GM13976 (cell line): ENCODE results near the gene RPL22L1.

ENCODE experiments used
- DNase-seq: peaks from one replicate; pipeline ENCODE4 v3.0.0; 2012; ENCODE audit warnings: low spot score
- in situ Hi-C: fragments of 300-500 bp; cut with MboI; formaldehyde crosslinking; loops from one replicate; pipeline ENCODE4 v1.12.0; 2022; ENCODE audit warnings: low sequenced_read_pairs, mixed read lengths, inconsistent platforms; ENCODE audit not compliant: unreplicated experiment
- TF ChIP-seq, protein P1 (sequence below): IDR thresholded peaks from 2 replicates; pipeline ENCODE4 v1.5.1; 2012; ENCODE audit warnings: borderline replicate concordance, mild to moderate bottlenecking; ENCODE audit not compliant: insufficient read depth; ENCODE audit errors: extremely low read depth, missing control alignments, control extremely low read depth

Gene RPL22L1

DNA sequence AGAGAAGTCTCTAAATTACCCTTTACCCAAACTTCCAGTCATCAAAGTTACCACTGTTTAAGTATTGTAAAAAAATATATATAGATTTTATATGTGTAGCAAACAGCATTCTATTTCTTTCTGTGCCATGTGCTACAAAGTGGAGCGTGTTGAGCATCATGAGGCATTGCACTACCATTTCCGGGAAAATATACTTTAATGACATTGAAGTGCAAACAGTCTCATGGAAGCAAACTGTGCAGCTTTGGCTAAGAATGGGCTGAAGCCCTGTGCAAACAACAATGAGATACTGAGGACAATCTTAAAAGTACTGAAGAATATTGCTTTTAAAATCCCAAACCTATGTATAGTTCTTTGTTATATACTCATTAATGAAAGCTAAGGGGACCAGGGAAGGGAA is 6.5 kb upstream of the RPL22L1 start:
- in situ Hi-C loops, result no loop called here
- no peak for DNase-seq
- TF ChIP-seq, protein P1, sequence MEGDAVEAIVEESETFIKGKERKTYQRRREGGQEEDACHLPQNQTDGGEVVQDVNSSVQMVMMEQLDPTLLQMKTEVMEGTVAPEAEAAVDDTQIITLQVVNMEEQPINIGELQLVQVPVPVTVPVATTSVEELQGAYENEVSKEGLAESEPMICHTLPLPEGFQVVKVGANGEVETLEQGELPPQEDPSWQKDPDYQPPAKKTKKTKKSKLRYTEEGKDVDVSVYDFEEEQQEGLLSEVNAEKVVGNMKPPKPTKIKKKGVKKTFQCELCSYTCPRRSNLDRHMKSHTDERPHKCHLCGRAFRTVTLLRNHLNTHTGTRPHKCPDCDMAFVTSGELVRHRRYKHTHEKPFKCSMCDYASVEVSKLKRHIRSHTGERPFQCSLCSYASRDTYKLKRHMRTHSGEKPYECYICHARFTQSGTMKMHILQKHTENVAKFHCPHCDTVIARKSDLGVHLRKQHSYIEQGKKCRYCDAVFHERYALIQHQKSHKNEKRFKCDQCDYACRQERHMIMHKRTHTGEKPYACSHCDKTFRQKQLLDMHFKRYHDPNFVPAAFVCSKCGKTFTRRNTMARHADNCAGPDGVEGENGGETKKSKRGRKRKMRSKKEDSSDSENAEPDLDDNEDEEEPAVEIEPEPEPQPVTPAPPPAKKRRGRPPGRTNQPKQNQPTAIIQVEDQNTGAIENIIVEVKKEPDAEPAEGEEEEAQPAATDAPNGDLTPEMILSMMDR, result no peak

DNA sequence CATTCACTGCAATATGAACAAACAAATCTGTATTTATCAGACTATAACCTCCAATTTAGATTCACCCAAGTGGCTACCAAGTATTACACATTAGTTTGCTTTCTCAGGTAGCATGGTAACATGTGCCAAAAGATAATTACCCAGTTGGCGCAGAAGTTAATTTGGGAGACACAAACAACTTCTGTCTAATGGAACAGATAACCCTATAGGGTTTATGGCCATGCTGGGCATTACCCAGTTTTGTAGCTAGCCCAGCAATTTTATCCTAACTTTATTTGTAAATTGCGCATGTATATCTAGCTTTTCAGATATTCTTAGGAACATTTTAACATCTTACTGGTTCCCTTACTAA is 780 bp downstream of the RPL22L1 start:
- TF ChIP-seq, protein P1, result no peak
- in situ Hi-C loops, result no loop called here
- DNase-seq, result no peak

DNA sequence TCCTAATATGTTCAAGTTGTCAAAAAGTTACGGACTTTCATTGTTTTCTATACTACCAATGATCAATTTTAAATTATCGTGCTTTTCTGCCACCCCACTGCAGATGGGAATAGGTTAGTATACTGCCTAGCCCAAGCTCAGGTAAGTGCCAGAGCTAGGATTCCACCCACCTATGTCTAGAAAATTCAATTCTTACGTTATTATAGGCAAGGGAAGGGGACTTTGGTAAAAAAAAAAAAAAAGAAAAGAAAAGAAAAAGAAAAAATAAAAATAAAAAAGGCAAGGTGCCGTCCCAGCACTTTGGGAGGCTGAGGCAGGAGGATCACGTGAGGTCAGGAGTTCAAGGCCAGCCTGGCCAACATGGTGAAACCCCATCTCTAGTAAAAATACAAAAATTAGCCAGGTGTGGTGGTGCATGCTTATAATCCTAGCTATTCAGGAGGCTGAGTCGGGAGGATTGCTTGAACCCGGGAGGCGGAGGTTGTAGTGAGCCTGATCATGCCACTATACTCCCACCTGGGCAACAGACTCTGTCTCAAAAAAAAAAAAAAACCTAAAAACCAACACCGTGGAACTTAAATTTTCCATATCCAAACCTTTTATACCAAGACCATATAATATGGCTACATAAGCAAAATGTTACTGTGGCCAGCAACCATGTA is 1.3 kb downstream of the RPL22L1 start:
- in situ Hi-C loops, result no loop called here
- TF ChIP-seq, protein P1, result no peak
- no peak for DNase-seq

DNA sequence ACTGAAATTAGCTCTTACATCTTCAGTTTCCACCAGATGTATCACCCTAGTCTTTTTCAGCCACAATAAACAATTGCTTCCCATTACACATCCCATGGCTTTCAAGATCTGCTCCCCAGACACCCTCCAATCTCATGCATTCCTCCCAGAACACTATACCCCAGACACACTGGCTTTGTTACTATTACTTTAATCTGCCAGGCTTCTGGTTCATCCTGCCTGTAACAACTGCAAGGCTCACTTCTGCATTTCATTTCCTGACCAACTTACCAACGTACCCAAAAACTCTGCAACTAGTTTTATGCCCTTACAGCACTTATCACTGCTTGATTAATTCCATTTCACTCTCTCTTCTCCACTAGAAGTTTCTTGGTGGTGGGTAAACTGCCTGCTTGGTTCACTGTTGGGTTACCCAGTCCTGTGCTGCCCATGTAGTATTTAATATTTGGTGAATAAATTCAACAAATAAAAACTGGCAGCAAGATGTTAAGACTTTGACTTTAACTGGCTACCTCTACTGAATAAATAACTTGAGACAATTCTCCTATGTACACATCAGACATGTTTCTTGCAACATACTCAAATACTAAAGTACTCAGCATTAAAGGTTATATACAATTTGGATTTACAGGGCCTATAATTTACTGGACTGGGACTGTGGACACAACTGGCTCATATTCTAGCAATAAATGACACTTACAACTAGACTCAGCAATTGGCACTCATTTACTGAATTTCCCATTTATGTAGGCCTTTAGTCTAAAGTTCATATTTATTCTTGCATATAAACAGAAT is 2.7 kb downstream of the RPL22L1 start:
- TF ChIP-seq, protein P1, result no peak
- in situ Hi-C loops, result no loop called here
- DNase-seq, result no peak

DNA sequence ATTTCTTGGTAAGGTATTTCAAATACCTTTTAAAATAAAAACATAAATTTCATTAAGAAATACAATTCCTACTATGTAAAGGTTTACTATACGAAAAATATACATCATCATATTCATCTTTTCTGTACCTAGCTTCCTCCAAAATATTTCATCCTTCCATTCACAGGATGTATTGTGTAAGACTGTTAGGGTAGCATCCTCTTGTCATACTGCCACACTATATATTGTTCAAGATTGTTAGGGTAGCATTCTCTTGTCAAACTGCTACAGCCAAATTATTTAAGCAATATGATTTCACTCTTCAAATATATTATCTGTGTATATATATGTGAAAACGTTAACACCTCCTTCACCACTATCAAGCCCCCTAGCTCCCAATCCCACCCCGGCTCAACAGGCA is 3.5 kb downstream of the RPL22L1 start:
- TF ChIP-seq, protein P1, result no peak
- no peak for DNase-seq
- in situ Hi-C loops, result no loop called here

DNA sequence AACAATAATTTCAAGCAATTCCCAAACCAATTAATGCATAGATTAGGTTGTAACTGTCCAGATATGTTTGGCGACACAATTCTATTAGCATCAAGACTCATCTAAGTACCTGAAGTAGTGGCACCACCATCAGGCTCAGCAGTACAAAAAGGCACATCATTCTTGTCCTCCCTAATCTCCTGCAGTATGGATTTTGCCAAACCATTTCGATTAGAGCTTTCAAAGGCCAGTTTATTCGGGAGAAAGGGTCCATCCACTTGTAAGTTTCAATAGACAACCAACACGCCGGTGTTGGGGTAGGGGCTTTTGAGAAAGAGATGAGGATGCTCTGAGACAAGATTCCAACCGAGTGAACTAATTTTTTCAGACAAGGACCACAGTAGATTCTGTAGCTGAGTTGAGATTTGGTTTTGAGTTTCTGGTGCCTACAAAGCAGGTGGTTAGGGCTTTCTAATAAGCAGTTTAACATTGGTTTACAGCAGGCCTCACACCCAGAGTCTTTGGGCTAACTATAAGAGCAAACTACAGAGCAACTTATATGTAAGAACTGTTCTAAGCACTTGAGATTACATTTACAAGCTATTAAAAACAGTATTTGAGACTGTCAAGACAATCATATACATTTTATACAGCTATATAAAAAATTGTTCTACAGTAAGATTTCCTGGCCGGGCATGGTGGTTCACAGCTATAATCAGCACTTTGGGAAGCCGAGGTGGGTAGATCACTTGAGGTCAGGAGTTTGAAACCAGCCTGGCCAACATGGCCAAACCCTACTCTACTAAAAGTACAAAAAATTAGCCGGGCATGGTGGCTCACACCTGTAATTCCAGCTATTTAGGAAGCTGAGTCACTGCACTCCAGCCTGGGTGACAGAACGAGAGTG is 4.5 kb downstream of the RPL22L1 start:
- in situ Hi-C loops, result no loop called here
- TF ChIP-seq, protein P1, result no peak
- DNase-seq, result no peak
